ENCODE data around the gene NUP210L. TPM values are rescaled to one million over a fixed set of nuclear protein-coding genes. Genes with fewer than 3 reads are reported as not detected.

NUP210L gene
- total RNA-seq, 3 donors from 2014 or later, result 0.06 TPM; not detected in 2

GRCh38 chr1:154176337-154176736 lies 21.5 kb upstream of the NUP210L start:
- Histone ChIP-seq H3K4me3 (no peak overlapping the region), H3K9me3 (no peaks in the 10 kb centered on the region), H3K36me3 (ENCODE audit: low read depth) (peaks cover 4% of the 10 kb centered on the region), H3K4me1 (ENCODE audit: low read depth) (peaks cover 59% of the 10 kb centered on the region)
- intact Hi-C loops (cut with DNase I, micrococcal nuclease), result no loop called here
- TF ChIP-seq, protein P1, sequence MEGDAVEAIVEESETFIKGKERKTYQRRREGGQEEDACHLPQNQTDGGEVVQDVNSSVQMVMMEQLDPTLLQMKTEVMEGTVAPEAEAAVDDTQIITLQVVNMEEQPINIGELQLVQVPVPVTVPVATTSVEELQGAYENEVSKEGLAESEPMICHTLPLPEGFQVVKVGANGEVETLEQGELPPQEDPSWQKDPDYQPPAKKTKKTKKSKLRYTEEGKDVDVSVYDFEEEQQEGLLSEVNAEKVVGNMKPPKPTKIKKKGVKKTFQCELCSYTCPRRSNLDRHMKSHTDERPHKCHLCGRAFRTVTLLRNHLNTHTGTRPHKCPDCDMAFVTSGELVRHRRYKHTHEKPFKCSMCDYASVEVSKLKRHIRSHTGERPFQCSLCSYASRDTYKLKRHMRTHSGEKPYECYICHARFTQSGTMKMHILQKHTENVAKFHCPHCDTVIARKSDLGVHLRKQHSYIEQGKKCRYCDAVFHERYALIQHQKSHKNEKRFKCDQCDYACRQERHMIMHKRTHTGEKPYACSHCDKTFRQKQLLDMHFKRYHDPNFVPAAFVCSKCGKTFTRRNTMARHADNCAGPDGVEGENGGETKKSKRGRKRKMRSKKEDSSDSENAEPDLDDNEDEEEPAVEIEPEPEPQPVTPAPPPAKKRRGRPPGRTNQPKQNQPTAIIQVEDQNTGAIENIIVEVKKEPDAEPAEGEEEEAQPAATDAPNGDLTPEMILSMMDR (IDR thresholded peaks at IDR 0.05), result no peak
- ATAC-seq (peak; percentile 73), DNase-seq (peak in 1 of 3 donors; percentile 73)

- Histone ChIP-seq H3K9me3 (no peaks in the 10 kb centered on the region), H3K4me1 (ENCODE audit: low read depth) (peaks cover 42% of the 10 kb centered on the region), H3K36me3 (ENCODE audit: low read depth) (peaks cover 8% of the 10 kb centered on the region), H3K4me3 (no peak overlapping the region)
- DNase-seq (no peak), ATAC-seq (no peak)
- intact Hi-C loops (cut with DNase I, micrococcal nuclease), result no loop called here
- TF ChIP-seq, protein P1 (IDR thresholded peaks at IDR 0.05), result no peak
Measured at GRCh38 chr1:154174654-154175053, 19.8 kb upstream of the NUP210L start.

- no peak overlapping the region for H3K4me3 ChIP-seq
- TF ChIP-seq, protein P1 (IDR thresholded peaks at IDR 0.05), result no peak
- intact Hi-C loops (cut with DNase I, micrococcal nuclease), result no loop called here
- peaks cover 14% of the 10 kb centered on the region for H3K4me1 ChIP-seq (ENCODE audit: low read depth)
- no peak for ATAC-seq
- H3K36me3 ChIP-seq (ENCODE audit: low read depth), result peaks cover 23% of the 10 kb centered on the region
- no peak for DNase-seq
- no peaks in the 10 kb centered on the region for H3K9me3 ChIP-seq
Measured at GRCh38 chr1:154171880-154172279, 17.0 kb upstream of the NUP210L start.

DNA sequence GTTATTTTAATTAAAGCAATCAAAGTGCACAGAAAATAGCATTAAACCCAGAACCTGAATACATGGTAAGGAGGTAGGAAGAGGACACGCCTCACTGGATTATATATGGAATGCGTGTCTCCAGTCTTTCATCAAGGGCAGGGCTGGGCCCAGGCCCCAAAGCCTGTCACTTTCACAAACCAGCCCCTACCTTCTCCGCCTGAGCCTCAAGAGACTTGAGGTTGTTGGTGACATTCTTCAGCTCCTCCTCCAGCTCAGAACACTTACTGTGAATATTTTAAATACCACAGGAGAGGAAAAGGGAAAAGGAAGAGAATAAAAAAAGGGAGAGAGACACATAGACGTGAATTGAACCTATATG lies 16.3 kb upstream of the NUP210L start:
- ATAC-seq, result no peak
- intact Hi-C loops (cut with DNase I, micrococcal nuclease), result no loop called here
- DNase-seq, result no peak
- Histone ChIP-seq H3K4me1 (ENCODE audit: low read depth) (peaks cover 8% of the 10 kb centered on the region), H3K36me3 (ENCODE audit: low read depth) (peaks cover 28% of the 10 kb centered on the region), H3K9me3 (no peaks in the 10 kb centered on the region), H3K4me3 (no peak overlapping the region)
- TF ChIP-seq, protein P1 (IDR thresholded peaks at IDR 0.05), result no peak

DNA sequence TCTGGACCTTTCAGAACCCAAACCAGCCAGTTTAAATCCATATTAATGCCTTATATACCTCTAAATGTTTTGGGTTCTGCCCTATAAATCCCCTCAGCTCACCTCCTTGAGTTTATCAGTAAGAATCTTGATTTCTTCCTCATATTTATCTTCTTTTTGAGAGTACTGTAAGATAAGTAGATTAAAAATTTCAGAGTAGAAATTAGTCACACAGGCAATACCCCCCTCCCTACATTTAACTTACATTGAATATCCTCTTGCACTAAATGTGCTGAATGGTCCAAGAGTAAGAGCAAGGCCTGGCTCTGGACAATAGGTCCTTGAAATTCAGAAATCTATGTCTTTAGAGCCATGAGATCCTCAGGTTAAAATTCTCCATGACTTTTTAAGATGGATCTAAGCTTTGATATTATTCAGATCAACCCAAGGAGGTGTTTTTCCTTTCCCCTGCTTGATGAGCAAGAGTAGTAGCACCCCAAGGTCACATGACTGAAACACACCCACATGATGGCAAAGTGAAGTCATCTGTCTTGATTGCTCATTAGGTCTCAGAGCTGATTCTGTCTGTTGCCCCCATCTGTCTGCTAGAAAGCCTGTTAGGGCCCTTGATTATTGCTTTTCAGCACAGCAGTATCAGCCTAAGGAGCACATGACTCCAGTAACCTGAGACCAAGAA lies 15.8 kb upstream of the NUP210L start:
- peak; percentile 39 for ATAC-seq
- Histone ChIP-seq H3K9me3 (no peaks in the 10 kb centered on the region), H3K4me1 (ENCODE audit: low read depth) (peaks cover 3% of the 10 kb centered on the region), H3K36me3 (ENCODE audit: low read depth) (peaks cover 28% of the 10 kb centered on the region), H3K4me3 (no peak overlapping the region)
- no peak for DNase-seq
- intact Hi-C loops (cut with DNase I, micrococcal nuclease), result no loop called here
- TF ChIP-seq, protein P1 (IDR thresholded peaks at IDR 0.05), result no peak

DNA sequence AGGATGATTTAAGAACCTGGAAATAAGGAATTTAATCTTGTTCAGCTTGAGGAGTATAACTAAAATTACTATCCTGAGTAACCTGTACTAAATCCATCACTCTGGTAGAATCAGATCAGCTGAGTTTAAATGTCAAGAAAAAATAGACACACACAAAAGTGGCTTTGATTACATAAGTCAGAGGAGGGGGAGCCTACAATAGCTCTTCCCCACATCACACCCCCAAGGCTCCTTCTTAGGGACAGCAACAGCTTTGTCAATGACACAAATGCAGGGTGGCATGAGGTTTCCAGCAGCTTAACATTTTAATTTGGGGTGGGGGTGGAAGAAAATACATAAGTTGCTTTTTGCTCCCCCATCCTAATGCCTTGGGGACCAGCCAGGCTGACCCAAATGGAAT lies 12.6 kb upstream of the NUP210L start:
- DNase-seq, result no peak
- H3K36me3 ChIP-seq (ENCODE audit: low read depth), result peaks cover 35% of the 10 kb centered on the region
- no peak overlapping the region for H3K4me3 ChIP-seq
- ATAC-seq, result no peak
- H3K9me3 ChIP-seq, result no peaks in the 10 kb centered on the region
- intact Hi-C loops (cut with DNase I, micrococcal nuclease), result no loop called here
- H3K4me1 ChIP-seq (ENCODE audit: low read depth), result no peaks in the 10 kb centered on the region
- TF ChIP-seq, protein P1 (IDR thresholded peaks at IDR 0.05), result no peak
